Panc1 (cell line): Measurements from ENCODE around the gene GARRE1.

Experiments used
- POLR2AphosphoS5 ChIP-seq: IDR thresholded peaks from 2 replicates; pipeline ENCODE4 v1.6.1; 2012; ENCODE audit warnings: mild to moderate bottlenecking, low read depth, low read length, moderate library complexity
- SIN3A ChIP-seq: IDR thresholded peaks from 2 replicates; pipeline ENCODE4 v1.6.1; 2012; ENCODE audit warnings: low read depth, mild to moderate bottlenecking, low read length, moderate library complexity, borderline replicate concordance; ENCODE audit not compliant: insufficient read depth
- TCF7L2 ChIP-seq: IDR thresholded peaks from 2 replicates; pipeline ENCODE4 v1.6.1; 2011; ENCODE audit warnings: mild to moderate bottlenecking, low read depth, low read length, inconsistent platforms
- TF ChIP-seq, protein P1 (sequence below): fragments of 450-650 bp; IDR thresholded peaks from 2 replicates; pipeline ENCODE4 v1.5.1; 2017; ENCODE audit warnings: mild to moderate bottlenecking
- TF ChIP-seq, protein P2 (sequence below), 2 experiments: IDR thresholded peaks; 2 replicates each; pipeline ENCODE4 v1.6.1; 2011 to 2012; ENCODE audit warnings: low read depth in 2 of 2, control low read depth in 1 of 2, low read length in 1 of 2, mild to moderate bottlenecking in 1 of 2, moderate library complexity in 1 of 2; ENCODE audit not compliant: insufficient read depth in 1 of 2

- TF ChIP-seq, protein P1, sequence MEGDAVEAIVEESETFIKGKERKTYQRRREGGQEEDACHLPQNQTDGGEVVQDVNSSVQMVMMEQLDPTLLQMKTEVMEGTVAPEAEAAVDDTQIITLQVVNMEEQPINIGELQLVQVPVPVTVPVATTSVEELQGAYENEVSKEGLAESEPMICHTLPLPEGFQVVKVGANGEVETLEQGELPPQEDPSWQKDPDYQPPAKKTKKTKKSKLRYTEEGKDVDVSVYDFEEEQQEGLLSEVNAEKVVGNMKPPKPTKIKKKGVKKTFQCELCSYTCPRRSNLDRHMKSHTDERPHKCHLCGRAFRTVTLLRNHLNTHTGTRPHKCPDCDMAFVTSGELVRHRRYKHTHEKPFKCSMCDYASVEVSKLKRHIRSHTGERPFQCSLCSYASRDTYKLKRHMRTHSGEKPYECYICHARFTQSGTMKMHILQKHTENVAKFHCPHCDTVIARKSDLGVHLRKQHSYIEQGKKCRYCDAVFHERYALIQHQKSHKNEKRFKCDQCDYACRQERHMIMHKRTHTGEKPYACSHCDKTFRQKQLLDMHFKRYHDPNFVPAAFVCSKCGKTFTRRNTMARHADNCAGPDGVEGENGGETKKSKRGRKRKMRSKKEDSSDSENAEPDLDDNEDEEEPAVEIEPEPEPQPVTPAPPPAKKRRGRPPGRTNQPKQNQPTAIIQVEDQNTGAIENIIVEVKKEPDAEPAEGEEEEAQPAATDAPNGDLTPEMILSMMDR = no peak
- TF ChIP-seq TCF7L2 = no peak
- TF ChIP-seq, protein P2, sequence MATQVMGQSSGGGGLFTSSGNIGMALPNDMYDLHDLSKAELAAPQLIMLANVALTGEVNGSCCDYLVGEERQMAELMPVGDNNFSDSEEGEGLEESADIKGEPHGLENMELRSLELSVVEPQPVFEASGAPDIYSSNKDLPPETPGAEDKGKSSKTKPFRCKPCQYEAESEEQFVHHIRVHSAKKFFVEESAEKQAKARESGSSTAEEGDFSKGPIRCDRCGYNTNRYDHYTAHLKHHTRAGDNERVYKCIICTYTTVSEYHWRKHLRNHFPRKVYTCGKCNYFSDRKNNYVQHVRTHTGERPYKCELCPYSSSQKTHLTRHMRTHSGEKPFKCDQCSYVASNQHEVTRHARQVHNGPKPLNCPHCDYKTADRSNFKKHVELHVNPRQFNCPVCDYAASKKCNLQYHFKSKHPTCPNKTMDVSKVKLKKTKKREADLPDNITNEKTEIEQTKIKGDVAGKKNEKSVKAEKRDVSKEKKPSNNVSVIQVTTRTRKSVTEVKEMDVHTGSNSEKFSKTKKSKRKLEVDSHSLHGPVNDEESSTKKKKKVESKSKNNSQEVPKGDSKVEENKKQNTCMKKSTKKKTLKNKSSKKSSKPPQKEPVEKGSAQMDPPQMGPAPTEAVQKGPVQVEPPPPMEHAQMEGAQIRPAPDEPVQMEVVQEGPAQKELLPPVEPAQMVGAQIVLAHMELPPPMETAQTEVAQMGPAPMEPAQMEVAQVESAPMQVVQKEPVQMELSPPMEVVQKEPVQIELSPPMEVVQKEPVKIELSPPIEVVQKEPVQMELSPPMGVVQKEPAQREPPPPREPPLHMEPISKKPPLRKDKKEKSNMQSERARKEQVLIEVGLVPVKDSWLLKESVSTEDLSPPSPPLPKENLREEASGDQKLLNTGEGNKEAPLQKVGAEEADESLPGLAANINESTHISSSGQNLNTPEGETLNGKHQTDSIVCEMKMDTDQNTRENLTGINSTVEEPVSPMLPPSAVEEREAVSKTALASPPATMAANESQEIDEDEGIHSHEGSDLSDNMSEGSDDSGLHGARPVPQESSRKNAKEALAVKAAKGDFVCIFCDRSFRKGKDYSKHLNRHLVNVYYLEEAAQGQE (IDR thresholded peaks at IDR 0.05; ENCODE audit: insufficient read depth in 1 of 2, low read depth in 2 of 2, low read length in 1 of 2) = no peak
- TF ChIP-seq POLR2AphosphoS5 = no peak
- TF ChIP-seq SIN3A = no peak
These were observed 28.7 kb upstream of the GARRE1 start for GRCh38 chr19:34225659-34226015.
